Chondrocyte (in vitro differentiated cells): ENCODE data around the gene RMRP. TPM values are rescaled to one million over a fixed set of nuclear protein-coding genes. Genes with fewer than 3 reads are reported as not detected.

Experiments used
- DNase-seq: peaks from one replicate; pipeline ENCODE4 v3.0.0; 2021; ENCODE audit warnings: mixed read lengths, low spot score
- H3K27ac Mint-ChIP-seq: one replicate; pipeline ENCODE4 v1.8.0; 2021; ENCODE audit warnings: mild to moderate bottlenecking, moderate library complexity, mixed read lengths; ENCODE audit not compliant: unreplicated experiment
- H3K27me3 Mint-ChIP-seq: 2 replicates; pipeline ENCODE4 v1.8.0; 2021; ENCODE audit warnings: low read depth, mixed read lengths
- H3K36me3 Mint-ChIP-seq: 2 replicates; pipeline ENCODE4 v1.8.0; 2021; ENCODE audit warnings: low read depth, mixed read lengths
- H3K4me1 Mint-ChIP-seq: 2 replicates; pipeline ENCODE4 v1.8.0; 2021; ENCODE audit warnings: low read depth, mild to moderate bottlenecking, mixed read lengths
- H3K4me3 Mint-ChIP-seq: one replicate; pipeline ENCODE4 v1.8.0; 2021; ENCODE audit warnings: mild to moderate bottlenecking, moderate library complexity, mixed read lengths; ENCODE audit not compliant: unreplicated experiment
- H3K9me3 Mint-ChIP-seq: 2 replicates; pipeline ENCODE4 v1.8.0; 2021; ENCODE audit warnings: low read depth, mixed read lengths
- total RNA-seq: library from RNA; stranded (reverse); gene quantifications from 3 replicates; pipeline ENCODE4 v1.2.1, GENCODE V29; 2021
- TF ChIP-seq, protein P1 (sequence below): fragments of 200-600 bp; sonication (generic); IDR thresholded peaks from 2 replicates; pipeline ENCODE4 v1.5.0; 2021; ENCODE audit warnings: antibody characterized with exemption, mild to moderate bottlenecking, moderate library complexity

Gene RMRP
- total RNA-seq, 1 donor from 2014 or later: 12,386 TPM

DNA sequence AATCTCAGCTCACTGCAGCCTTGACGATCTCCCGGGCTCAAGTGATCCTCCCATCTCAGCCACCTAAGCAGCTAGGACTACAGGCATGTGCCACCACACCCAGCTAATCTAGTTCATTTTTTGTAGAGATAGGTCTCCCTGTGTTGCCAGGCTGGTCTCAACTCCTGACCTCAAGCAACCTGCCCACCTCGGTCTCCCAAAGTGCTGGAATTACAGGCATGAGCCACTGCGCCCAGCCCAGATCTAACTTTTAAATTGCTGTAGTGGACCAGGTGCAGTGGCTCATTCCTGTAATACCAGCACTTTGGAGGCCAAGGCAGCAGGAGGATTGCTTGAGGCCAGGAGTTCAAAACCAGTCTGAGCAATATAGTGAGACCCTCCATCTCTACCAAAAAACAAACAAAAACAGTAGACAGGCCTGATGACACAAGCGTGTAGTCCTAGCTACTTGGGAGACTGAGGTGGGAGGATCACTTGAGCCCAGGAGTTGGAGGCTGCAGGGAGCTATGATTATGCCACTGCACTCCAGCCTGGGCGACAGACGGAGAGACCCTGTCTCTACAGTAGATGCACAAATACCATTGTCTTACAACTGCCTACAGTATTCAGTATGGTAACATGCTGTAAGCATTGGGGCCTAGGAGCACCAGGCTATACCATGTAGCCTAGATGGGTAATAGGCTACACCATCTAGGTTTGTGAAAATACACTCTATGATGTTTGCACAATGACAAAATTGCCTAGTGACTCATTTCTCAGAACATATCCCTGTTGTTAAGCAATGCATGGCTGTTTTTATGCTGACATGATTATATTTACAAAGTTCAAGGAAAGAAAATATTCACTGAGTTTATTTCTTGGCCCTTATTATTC is 5.6 kb downstream of the RMRP start:
- H3K27me3 Mint-ChIP-seq: no peaks in the 10 kb centered on the region
- peaks cover 19% of the 10 kb centered on the region for H3K4me1 Mint-ChIP-seq
- TF ChIP-seq, protein P1, sequence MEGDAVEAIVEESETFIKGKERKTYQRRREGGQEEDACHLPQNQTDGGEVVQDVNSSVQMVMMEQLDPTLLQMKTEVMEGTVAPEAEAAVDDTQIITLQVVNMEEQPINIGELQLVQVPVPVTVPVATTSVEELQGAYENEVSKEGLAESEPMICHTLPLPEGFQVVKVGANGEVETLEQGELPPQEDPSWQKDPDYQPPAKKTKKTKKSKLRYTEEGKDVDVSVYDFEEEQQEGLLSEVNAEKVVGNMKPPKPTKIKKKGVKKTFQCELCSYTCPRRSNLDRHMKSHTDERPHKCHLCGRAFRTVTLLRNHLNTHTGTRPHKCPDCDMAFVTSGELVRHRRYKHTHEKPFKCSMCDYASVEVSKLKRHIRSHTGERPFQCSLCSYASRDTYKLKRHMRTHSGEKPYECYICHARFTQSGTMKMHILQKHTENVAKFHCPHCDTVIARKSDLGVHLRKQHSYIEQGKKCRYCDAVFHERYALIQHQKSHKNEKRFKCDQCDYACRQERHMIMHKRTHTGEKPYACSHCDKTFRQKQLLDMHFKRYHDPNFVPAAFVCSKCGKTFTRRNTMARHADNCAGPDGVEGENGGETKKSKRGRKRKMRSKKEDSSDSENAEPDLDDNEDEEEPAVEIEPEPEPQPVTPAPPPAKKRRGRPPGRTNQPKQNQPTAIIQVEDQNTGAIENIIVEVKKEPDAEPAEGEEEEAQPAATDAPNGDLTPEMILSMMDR: no peak
- H3K4me3 Mint-ChIP-seq: no peak overlapping the region
- DNase-seq: peak; percentile 9
- no peaks in the 10 kb centered on the region for H3K9me3 Mint-ChIP-seq
- no peak overlapping the region for H3K27ac Mint-ChIP-seq
- H3K36me3 Mint-ChIP-seq: no peaks in the 10 kb centered on the region

DNA sequence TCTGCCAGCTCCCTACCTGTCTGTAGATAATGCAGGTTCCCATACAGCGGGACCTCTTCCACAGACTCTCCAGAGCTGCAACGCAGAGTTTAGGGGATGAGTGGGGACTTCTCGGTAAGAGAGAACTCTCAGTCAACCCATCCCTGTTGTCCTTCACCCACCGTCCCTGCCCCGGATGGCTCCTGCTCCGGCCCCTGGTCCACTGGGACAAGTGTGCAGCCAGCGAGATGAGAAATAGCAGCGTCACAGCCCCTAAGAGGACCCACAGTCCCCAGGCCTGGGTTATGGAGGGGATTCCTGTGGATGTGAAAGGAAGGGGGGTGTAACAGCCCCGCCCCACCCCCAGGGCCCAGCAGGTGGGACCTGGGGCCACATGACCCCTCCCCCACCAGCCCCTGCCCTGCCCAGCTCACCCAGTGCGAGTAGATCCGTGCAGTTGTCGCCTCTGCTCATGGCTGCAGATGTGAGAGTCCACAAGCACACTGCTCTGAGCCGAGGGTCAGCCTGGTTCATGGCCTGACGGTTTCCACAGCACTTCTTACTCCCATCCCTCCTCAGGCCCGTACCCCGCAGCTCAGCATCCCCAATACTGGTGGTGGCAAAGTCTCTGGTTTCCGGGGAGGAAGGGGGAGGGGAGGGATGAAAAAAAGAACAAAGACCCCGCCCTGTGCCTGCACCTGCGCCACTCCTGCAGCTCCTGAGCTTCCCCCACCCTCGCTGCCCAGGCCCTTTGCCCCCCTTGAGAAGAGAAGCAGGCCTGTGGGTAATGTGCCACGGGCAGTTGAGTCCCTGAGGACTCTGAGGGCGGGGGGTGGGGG is 7.3 kb downstream of the RMRP start, which contains the start of gene SIT1:
Gene SIT1 (minus strand): TSS at position 591 of the 818 bp plus-strand sequence. CDS start 78 bp downstream, at position 513.
- no peaks in the 10 kb centered on the region for H3K36me3 Mint-ChIP-seq
- TF ChIP-seq, protein P1: no peak

DNA sequence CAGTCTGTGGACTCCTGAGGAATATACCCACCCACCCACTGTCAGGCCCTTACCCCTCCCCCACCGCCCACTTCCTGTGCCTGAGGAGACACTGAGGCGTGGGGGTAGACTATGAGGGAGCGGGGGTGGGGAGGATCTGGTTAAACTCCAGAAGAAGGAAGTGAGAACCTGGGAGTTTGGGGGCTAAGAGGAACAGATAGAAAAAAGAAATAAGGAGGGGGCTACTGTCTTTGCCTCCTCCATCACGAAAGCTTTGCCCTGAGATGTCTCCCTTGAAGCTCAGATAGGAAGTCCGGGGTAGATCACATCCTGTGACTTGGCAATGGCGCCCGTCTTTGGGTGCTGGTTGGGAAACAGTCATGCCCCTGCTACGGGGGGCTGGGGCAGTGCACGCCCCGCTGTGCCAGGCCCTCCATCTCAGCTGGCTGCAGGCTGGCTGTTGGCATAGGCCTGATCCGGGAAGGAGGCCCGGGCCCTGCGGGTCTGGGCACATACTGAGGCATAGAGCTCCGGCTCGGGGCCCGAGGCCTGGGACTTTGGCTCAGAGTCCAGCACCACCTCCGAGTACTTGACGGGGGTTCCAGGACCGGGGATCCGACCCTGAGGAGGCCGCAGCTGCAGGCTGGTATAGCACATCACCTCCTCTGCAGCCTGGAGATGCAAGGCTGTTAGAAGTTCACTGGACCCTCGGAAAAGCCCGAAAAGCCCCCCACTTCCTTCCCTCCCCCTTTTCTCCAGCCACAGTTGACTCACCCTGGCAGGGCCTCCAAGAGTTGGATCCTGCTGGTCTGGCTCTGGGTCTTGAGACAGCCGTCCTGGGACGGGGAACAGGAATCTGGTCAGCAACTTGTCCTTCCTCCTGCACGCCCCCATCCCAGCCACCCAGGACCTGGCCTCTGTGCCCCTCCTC is 8.1 kb downstream of the RMRP start:
- TF ChIP-seq, protein P1: no peak
- Mint-ChIP-seq H3K9me3 (no peaks in the 10 kb centered on the region), H3K4me3 (no peak overlapping the region), H3K36me3 (no peaks in the 10 kb centered on the region), H3K27ac (no peak overlapping the region), H3K4me1 (peaks cover 22% of the 10 kb centered on the region), H3K27me3 (no peaks in the 10 kb centered on the region)
- no peak for DNase-seq

More for the DNA sequence above, 7.3 kb downstream of the RMRP start, which contains the start of gene SIT1:
- Mint-ChIP-seq H3K27ac (no peak within 1 kb of the TSS), H3K27me3 (no peaks in the 10 kb centered on the region), H3K4me3 (no peak within 1 kb of the TSS), H3K9me3 (no peaks in the 10 kb centered on the region), H3K4me1 (peaks cover 21% of the 10 kb centered on the region)
- DNase-seq: no peak

GRCh38 chr9:35646533-35647265 is 11.1 kb downstream of the RMRP start:
- Mint-ChIP-seq H3K27me3 (no peaks in the 10 kb centered on the region), H3K36me3 (no peaks in the 10 kb centered on the region), H3K9me3 (no peaks in the 10 kb centered on the region), H3K27ac (peak overlapping the region; percentile 87), H3K4me1 (peaks cover 22% of the 10 kb centered on the region), H3K4me3 (peak overlapping the region; percentile 85)
- peak; percentile 96 for DNase-seq
- TF ChIP-seq, protein P1: peak; percentile 89
